GM12874 (cell line): ENCODE data around the gene HIVEP3.

Experiments
- TF ChIP-seq, protein P1 (sequence below): IDR thresholded peaks from 2 replicates; pipeline ENCODE4 v1.5.1; 2011; ENCODE audit warnings: low read depth, mild to moderate bottlenecking, control low read depth, low read length, moderate library complexity; ENCODE audit not compliant: insufficient read depth

The HIVEP3 gene

GRCh38 chr1:41479000-41479807 lies 439.5 kb downstream of the HIVEP3 start:
- TF ChIP-seq, protein P1, sequence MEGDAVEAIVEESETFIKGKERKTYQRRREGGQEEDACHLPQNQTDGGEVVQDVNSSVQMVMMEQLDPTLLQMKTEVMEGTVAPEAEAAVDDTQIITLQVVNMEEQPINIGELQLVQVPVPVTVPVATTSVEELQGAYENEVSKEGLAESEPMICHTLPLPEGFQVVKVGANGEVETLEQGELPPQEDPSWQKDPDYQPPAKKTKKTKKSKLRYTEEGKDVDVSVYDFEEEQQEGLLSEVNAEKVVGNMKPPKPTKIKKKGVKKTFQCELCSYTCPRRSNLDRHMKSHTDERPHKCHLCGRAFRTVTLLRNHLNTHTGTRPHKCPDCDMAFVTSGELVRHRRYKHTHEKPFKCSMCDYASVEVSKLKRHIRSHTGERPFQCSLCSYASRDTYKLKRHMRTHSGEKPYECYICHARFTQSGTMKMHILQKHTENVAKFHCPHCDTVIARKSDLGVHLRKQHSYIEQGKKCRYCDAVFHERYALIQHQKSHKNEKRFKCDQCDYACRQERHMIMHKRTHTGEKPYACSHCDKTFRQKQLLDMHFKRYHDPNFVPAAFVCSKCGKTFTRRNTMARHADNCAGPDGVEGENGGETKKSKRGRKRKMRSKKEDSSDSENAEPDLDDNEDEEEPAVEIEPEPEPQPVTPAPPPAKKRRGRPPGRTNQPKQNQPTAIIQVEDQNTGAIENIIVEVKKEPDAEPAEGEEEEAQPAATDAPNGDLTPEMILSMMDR, result no peak

DNA sequence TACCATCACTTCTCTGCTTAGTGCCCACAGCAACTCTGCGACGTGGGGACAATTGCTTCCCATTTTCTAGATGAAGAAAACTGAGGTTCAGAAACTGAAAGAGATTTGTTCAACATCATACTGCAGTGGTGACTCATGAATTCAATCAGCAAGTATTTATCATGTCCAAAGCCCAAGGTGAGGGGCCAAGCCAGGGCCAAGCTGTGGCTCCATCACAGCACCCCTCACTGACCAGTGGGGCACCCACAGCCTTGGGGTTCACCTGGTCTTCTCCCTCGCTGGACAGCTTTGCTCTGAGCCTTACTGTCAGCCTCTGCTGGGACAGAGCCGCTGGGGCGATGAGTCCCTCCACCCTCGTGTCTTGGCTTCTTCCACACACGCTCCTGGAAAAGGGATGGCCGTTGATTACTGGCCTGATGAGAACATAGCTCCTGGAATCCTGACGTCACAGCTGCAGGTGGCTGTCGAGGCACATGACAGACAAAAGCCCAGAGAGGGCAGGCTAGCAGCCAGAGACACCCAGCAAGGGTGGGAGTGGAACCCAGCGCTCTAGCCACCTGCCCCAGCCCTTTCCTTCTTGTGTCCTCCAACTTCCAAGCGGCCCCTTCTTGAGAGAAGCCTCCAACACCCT lies 440.5 kb downstream of the HIVEP3 start:
- TF ChIP-seq, protein P1, result no peak

DNA sequence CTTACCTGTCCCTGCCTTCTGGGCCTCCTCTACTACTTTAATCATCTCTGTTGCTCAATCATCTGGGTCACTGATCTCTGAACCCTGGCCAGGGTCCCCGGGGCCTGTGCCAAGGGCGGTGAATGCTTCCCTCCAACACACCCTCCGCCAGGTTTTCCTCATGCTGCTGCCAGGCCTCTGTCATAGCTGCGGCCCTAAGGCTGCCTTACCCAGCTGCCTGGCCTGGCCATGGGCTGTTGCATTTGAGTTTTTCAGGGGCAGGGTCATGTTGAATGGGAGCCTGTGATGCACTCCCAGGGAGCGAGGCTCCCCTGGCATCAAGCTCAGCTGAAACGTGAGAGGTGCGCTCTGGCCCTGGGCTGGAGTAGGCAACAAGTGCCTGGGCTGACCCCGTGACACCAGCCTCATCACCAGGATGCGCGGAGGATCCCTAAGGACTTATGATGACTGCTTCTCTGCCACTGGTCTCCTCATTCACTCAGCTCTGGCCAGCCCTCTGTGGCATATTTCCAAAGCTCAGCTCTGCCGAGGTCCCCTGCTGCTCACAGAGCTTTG lies 441.8 kb downstream of the HIVEP3 start:
- TF ChIP-seq, protein P1, result no peak

- TF ChIP-seq, protein P1, result no peak
These were observed 442.7 kb downstream of the HIVEP3 start for GRCh38 chr1:41475859-41476567.

GRCh38 chr1:41475346-41475745 lies 443.4 kb downstream of the HIVEP3 start:
- TF ChIP-seq, protein P1, result no peak

GRCh38 chr1:41474490-41475271 lies 444.0 kb downstream of the HIVEP3 start:
- TF ChIP-seq, protein P1, result no peak
